NCI-H128 (cell line): ENCODE measurements around the gene USP3.
"Not testable (repeated sequence)": the region's sequence is repeated elsewhere in the genome, so short reads cannot be mapped to it uniquely, and the experiment has no call there.

Source experiments
- DNase-seq: peaks from one replicate; lab custom pipeline; 2025; ENCODE audit not compliant: unreplicated experiment; lab: John Stamatoyannopoulos, UW

The USP3 gene

DNA sequence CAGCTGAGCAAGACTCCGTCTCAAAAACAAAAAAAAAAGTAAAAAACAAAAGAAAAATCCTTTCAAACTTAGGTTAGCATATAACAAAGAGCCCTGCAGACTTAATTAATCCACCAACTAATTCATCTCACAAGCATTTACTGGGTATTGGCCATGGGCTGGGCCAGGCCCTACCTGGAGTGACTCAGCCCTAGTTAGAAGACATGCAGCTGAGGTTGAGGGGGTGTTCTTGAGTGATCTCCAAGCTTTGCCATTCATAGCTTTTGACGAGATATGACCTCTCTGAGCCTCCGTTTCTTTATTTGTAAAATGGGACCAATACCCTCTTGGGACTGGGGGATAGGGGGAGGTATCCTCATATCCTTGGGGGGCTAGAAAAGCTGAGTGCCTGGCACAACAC is 100.6 kb downstream of the USP3 start:
- no peak for DNase-seq

DNA sequence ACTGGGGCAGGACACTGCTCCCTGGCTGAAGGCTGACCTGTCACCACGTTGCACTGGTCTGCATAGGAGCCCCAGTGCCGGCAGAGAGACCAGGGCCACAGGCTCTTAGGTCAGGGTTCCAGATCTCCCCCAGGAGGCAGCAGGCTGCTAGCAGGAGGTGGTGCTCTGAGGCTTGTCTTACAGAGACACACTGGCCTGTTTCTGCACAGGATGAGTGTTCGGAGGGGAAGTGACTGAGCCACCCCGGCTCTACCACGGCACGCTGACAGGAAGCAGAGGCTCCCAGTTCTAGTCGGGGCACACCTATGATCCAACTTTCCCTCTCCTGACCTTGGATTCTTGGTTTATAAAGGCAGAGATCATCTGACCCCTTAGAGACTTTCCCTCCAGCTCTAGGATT is 101.4 kb downstream of the USP3 start:
- no peak for DNase-seq

DNA sequence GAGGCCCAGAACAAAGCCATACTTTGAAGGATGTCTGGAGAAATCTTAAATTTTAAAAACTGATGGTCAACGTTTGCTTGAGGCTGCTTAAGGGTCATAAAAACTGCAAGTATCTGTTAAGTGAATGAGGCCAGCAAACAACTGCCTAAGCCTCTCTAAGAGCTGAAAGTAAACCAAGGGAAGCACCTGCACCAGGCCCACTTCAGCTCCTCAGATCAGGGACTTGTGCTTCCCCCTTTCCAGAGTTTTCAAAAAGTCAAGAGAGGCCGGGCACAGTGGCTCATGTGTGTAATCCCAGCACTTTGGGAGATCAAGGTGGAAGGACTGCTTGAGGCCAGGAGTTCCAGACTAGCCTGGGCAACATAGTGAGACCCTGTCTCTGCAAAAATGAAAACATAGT is 101.9 kb downstream of the USP3 start:
- DNase-seq = no peak

DNA sequence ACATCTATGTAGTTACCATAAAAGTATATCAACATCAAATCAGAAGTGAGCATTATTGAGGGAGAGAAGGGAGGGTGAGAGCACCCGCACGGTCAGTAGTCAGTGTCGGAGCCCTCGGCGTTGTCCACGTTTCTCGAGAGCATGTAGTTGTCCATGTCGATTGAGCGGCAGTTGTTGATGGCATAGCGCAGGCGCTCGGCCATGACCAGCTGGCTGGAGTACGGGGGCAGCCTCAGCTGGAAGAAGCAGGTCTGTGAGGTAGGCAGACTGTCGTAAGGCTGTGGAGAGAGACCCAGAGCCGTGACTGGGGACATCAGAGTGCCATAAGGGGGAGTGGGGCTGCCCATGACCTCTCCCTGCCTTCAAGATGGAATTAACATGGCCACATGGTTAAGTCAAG is 104.6 kb downstream of the USP3 start:
- DNase-seq = no peak

DNA sequence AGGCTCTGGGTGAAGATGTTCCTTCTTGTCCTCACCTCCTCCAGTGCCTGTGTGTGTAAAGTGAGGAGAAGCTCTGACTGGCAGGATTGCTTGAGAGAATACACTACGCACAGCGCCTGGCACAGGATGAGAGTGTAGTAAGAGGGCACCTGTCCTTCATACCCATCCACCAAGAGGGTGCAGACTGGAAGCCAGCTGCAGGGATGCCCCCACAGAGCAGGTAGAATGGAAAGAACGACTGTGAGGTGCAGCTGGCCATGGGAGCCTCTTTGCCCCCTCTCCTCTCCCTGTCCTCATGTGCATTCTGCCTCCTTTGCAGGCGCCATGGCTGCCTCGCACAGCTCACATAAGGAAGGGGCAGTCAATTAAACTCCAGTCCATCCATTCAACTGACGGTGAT is 105.1 kb downstream of the USP3 start:
- no peak for DNase-seq

DNA sequence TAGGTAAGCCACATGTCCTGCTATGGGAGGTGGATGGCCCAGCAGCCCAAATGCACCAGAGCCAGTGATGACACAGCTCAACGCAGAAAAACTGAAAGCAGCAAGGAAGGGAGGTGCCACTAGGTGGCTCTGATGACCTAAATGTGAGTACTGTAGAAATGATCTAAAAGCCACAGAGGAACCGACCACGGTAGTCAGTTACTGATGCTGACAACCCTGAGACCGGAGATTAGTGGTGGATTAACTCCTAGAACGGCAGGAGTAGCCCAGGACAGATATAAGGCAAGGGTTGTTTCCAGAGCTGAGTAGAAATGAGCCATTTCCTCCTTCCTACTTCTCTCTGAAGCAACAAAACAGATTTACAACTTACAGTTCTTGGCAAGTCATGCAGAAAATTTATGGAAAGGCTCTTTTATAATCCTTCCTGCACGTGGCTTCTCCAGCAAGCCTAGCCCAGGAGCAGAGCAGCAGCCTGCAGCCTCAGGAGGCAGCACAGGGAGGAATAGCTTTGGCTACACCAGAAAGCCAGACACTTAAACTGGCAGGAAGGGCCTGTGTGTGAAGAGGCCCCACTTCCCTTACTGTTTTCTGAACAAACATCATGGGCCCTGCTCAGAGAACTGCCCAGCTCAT is 105.9 kb downstream of the USP3 start:
- DNase-seq = no peak

DNA sequence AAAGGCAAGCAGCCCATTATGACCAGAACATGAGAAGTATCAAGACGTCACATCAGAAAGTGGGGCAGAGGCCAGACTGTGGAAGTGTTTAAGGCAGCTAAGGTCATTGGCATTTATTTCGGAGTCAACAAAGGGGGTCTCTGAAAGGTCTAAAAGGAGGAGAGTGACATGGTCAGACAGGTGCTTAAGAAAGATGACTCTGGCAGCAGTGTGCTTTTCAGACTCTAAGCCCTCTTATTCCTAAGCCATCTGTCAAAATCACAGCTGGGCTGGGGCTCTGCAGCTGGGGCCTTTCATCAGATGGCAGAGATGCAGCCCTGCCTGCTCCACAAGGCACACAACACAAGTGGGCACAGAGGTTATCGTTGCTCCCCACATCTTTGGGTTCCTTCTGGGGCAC is 106.8 kb downstream of the USP3 start:
- DNase-seq = no peak

DNA sequence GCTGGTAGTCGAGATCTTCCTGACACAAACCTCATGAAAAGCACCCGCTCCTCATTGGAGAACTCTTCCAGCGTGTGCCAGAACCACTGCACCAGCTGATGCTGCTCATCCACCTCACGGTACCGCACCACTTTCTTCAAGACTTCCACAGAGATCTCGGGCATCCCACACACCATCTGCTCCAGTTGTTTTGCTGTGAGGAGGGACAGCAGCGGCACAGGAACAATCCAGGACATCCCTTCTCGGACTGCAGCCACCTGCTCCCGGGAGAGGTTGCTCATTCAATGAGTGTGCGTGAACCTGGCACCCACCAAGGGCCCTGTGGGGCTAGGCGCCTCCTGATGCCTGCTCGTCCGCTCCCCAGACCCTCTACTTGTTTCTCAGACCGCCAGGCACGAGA is 107.9 kb downstream of the USP3 start:
- no peak for DNase-seq

DNA sequence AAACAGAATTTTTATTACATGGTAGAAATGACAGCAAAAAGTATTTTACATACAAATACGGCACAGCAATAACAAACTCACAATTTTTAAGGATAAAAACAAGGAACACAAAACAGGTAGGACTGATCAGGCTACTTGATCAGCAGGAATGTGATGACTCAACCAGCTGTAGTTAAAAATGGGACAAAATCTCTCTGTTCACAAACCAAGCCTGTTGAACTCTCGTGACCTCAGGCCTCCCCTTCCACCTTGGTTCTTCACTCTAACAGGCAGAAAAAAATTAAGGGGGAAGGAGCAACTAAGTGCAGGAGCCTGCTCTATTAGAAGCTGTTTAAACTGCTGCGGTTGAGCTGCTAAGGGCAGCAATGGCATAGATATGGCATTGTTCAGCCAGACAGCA is 111.5 kb downstream of the USP3 start:
- no peak for DNase-seq

DNA sequence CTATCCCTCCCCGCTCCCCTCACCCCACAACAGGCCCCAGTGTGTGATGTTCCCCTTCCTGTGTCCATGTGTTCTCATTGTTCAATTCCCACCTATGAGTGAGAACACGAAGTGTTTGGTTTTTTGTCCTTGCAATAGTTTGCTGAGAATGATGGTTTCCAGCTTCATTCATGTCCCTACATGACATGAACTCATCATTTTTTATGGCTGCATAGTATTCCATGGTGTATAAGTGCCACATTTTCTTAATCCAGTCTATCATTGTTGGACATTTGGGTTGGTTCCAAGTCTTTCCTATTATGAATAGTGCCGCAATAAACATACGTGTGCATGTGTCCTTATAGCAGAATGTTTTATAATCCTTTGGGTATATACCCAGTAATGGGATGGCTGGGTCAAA is 112.8 kb downstream of the USP3 start:
- not testable (repeated sequence) for DNase-seq

DNA sequence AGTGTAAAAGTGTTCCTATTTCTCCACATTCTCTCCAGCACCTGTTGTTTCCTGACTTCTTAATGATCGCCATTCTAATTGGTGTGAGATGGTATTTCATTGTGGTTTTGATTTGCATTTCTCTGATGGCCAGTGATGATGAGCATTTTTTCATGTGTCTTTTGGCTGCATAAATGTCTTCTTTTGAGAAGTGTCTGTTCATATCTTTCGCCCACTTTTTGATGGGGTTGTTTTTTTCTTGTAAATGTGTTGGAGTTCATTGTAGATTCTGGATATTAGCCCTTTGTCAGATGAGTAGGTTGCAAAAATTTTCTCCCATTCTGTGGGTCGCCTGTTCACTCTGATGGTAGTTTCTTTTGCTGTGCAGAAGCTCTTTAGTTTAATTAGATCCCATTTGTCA is 113.2 kb downstream of the USP3 start:
- not testable (repeated sequence) for DNase-seq

DNA sequence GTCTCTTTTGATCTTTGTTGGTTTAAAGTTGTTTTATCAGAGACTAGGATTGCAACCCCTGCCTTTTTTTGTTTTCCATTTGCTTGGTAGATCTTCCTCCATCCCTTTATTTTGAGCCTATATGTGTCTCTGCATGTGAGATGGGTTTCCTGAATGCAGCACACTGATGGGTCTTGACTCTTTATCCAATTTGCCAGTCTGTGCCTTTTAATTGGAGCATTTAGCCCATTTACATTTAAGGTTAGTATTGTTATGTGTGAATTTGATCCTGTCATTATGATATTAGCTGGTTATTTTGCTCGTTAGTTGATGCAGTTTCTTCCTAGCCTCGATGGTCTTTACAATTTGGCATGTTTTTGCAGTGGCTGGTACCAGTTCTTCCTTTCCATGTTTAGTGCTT is 116.4 kb downstream of the USP3 start:
- DNase-seq = not testable (repeated sequence)

DNA sequence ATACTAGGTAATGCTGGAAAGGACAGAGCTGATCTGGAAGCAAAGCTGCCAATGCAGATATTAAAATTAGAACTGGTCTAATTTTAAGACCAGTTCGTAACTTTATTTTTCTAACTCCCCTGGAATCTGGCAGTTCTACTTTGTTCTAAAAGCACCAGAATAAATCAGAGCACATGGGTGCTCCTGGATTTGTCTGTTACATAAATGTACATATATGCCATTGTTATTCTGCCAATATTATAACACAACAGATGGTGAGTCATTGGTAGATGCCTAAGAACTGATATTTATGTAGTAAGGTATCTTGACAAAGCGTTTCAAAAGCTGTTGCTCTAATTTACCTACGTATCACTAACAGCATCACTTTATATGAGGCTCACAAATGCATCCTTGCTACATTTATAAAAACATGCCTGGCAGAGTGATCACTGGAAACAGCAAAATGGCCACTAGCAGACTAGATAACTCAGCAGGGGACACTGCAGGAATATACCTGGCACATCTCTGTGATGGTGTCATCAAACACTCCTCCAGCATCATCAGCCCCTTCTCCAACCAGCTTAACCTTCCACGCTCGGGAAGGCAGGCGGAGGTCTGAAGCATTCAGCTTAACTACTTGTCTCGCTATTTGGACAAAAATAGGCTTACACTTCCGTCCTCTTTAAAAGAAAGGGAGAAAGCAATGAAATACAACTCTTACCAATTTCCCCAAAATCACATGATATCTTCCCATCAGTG is 119.0 kb downstream of the USP3 start:
- DNase-seq = no peak

DNA sequence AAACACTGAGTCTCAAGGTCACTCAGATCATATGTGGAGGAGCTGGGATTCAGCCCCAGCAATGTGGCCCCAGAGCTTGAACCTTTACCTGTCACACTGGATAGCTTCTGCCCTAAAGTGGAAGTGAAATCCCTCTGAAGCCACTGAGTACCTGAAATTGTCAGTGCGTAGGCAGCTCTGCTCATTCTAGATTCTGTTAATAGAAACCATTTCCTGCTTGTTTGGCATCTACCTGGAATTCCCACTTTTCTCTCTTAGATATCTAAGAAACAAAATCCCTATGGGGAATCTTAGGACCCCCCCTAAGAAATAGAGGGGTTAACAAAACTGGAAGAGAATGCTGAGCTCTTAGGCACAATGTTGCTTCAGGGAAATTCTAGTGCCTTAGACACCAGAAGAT is 122.6 kb downstream of the USP3 start:
- DNase-seq = no peak

DNA sequence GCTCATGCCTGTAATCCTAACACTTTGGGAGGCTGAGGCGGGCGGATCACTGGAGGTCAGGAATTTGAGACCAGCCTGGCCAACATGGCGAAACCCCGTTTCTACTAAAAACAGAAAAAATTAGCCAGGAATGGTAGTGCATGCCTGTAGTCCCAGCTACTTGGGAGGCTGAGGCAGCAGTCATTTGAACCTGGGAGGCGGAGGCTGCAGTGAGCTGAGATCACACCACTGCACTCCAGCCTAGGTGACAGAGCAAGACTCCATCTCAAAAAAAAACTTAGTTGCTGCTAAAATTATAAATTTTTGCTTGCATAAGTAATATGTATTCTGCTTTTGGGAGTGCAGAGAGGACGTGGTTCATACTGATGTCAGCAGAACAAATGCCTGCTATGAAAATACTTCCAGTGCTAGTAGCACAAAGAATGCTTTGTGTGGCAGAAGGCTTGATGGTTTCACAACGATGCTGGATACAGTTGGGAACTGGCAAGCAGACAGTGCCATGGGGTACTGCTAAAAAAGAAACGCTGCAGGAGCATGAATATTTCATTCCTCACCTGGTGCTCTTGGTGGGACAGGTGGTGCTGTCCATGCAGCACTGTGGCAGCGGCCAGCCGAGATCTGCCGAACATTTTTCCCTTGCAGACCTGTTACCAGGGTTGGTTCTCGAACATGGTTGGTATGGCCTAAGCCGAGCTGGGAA is 123.9 kb downstream of the USP3 start:
- no peak for DNase-seq

DNA sequence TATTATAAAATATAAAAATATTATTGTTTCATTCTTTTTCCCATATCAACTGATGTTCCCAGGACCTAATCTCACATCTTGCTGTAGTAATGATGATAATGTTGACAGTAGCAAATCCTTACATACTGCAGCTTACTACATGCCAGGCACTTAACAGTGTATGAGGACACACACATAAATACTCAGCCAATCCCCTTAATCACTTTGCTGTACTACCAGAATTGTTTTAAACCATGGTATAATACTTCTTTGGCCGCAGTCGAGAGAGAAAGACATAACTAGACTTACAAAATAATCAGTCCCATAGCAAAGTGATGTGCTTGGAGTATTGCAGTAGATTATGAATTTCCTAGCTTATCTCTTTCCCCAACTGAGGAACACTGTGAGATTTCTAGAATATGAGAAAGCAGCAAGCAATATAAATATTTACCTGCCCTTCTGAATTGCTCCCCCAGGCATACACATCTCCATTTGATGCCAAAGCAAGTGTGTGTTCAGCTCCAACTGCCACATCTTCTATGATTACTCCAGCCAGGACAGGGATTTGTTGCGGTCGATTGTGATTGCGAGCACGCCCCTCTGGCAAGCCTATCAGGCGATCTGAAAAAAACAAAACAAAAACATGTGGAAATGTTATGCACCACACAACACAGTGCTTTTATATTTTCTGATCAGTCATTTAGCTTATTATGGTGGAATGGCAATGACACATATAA is 125.8 kb downstream of the USP3 start:
- no peak for DNase-seq

DNA sequence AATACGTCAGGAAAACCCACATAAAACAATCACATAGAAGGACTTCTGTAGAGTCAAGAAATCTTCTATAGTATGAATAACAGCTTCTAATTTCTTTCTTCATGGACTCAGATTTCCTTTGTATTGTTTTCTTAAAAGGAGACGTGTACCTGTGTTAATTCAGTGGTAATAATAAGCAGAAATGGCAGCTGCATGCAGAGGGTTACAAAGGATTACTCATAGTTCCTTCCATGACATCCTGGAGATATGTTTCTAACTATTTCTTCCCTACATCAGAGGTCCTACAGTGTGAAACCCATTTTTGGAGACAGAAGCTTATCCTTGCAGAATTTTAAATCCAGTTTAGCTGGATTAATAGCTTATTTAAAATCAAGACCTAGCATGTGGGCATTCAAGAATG is 128.9 kb downstream of the USP3 start:
- no peak for DNase-seq

DNA sequence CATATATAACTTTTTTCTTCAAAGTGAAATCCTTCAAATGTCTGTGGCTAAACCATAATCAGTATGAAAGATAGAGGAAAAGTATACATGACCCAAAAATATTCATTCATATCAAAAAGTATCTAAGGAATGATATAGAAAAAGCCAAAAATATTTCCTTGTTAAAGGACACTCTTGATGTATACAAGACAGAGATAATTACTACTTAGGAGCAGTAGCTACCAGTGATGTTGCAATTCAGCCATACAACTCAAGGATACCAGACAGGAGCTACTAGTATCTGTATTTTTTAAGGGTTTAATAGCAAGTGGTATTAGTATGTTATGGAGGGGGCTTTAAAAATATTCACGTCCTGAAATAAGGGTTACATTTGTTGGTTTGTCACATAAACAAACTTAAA is 129.8 kb downstream of the USP3 start:
- no peak for DNase-seq

DNA sequence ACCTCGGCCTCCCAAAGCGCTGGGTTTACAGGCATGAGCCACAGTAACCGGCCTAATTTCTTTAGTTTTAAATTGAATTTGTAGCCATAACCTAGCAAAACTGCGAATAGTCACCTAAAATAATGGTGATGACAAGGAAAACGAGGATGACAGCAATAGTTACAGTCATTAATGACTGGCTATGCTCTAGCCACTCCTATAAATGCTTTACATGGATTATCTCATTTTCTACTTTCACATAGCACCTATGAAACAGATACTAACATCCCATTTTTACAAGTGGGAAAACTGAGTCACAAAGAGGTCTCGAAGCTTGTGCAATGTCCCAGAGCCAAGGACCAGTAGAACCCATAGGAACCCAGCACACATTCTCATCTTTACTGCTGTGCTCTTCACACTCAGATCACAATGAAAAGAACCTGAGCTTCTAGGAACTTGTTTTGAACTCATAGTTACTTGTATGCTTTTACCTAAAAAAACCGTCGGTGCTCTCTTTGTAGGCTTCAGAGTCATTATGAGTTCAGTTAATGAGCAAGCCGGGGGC is 132.2 kb downstream of the USP3 start:
- no peak for DNase-seq

DNA sequence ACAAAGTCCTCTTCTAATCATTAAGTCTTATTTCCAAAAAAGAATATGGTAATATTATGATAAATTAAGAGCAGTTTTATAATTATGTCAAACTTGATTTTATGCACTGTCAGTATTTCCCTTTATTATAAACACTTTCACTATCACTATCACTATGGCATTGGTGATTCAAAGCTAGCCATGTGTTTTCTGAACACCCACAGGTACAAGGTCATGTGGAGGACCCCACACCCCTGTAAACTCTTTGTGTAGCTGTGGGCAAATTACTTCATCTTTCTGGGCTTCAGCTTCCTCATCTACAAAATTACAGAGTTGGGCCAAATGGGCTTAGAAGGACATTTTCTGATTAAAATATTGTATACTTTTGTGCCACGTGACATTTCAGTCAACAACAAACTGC is 134.4 kb downstream of the USP3 start:
- no peak for DNase-seq

DNA sequence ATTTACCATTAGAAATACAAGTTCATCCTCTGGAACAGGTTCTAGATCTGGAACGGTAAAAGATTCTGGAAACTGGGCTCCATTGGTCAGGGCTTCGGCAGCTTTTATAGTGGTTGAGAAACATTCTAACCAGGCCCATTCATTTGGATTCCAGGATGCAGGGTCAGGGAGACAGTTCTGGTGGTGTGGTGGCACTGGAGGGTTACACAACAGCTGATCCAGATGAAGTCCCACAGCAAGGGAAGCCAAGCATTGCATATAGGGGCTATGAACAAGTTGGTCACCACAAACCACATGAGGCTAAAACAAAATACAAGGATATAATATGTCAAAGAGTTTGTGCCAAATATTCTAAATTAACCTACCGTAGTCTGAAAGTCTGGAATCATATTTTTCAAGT is 135.8 kb downstream of the USP3 start:
- DNase-seq = no peak
